GM21381 (cell line): ENCODE results near the gene HMG20B.

Experiments used
- ATAC-seq: cut with Tn5 transposase; IDR thresholded peaks from one replicate; pipeline ENCODE4 v1.9.1; 2021; ENCODE audit warnings: mild to moderate bottlenecking, moderate library complexity; ENCODE audit not compliant: unreplicated experiment

HMG20B gene

GRCh38 chr19:3605770-3606169, 33.0 kb downstream of the HMG20B start:
- no peak for ATAC-seq

- no peak for ATAC-seq
Measured at GRCh38 chr19:3606174-3606689, 33.5 kb downstream of the HMG20B start.

GRCh38 chr19:3606690-3607289, 34.0 kb downstream of the HMG20B start, which contains the start of gene TBXA2R:
Gene TBXA2R, minus strand, starts transcription at chr19:3606875. Its CDS starts 6,241 bp downstream, at chr19:3600634.
- no peak for ATAC-seq

- no peak for ATAC-seq
Measured at GRCh38 chr19:3607303-3608078, 34.7 kb downstream of the HMG20B start.

- no peak for ATAC-seq
Measured at GRCh38 chr19:3608079-3608641, 35.4 kb downstream of the HMG20B start.

GRCh38 chr19:3608750-3609322, 36.1 kb downstream of the HMG20B start:
- ATAC-seq, result no peak

GRCh38 chr19:3609779-3610719, 37.3 kb downstream of the HMG20B start:
- no peak for ATAC-seq

GRCh38 chr19:3610745-3611717, 38.3 kb downstream of the HMG20B start:
- no peak for ATAC-seq

- no peak for ATAC-seq
Measured at GRCh38 chr19:3611841-3612240, 39.1 kb downstream of the HMG20B start.

- ATAC-seq, result no peak
Measured at GRCh38 chr19:3612330-3612729, 39.6 kb downstream of the HMG20B start.

GRCh38 chr19:3612901-3613741, 40.4 kb downstream of the HMG20B start:
- no peak for ATAC-seq

GRCh38 chr19:3613818-3614661, 41.3 kb downstream of the HMG20B start:
- no peak for ATAC-seq

GRCh38 chr19:3614858-3615505, 42.2 kb downstream of the HMG20B start:
- no peak for ATAC-seq

- no peak for ATAC-seq
Measured at GRCh38 chr19:3615524-3616135, 42.9 kb downstream of the HMG20B start.

GRCh38 chr19:3617463-3617862, 44.7 kb downstream of the HMG20B start:
- no peak for ATAC-seq

- ATAC-seq, result no peak
Measured at GRCh38 chr19:3618144-3618810, 45.5 kb downstream of the HMG20B start.
